ENCODE measurements around the gene KRT77. TPM values are rescaled to one million over a fixed set of nuclear protein-coding genes. Genes with fewer than 3 reads are reported as not detected.
A peak's percentile ranks its signal among the peaks of the same experiment; 100 is the strongest.

KRT77 gene
- total and polyA plus RNA-seq, 4 donors: not detected

GRCh38 chr12:52682938-52683574 lies 20.3 kb downstream of the KRT77 start:
- TF ChIP-seq CTCF (IDR thresholded peaks at IDR 0.05; ENCODE audit: control extremely low read depth, extremely low read depth): no peak
- Histone ChIP-seq H3K27ac (ENCODE audit: low read depth in 1 of 2, low read length in 1 of 2) (no peak overlapping the region), H3K9ac (ENCODE audit: insufficient read depth in 1 of 2, low read length in 2 of 2) (no peak overlapping the region), H3K27me3 (ENCODE audit: control insufficient read depth in 3 of 3, insufficient read depth in 3 of 3, low read length in 2 of 3) (peaks cover 2 to 7% (median 3%) of the 10 kb centered on the region in 3 donors), H3K4me1 (ENCODE audit: control insufficient read depth in 5 of 5, insufficient read depth in 5 of 5, low read length in 5 of 5) (no peaks in the 10 kb centered on the region), H3K9me3 (ENCODE audit: control insufficient read depth in 4 of 4, insufficient read depth in 3 of 4, low read length in 3 of 4) (no peaks in the 10 kb centered on the region), H3K36me3 (ENCODE audit: control insufficient read depth in 4 of 4, insufficient read depth in 4 of 4, low read length in 4 of 4) (no peaks in the 10 kb centered on the region), H3K4me3 (no peak overlapping the region)
- DNase-seq (no peak), ATAC-seq (ENCODE audit: insufficient read depth, low FRiP score) (no peak)
- 76 to 88% methylated on average over 4 of the region's 4 CpGs for WGBS, 2 donors

- no peak overlapping the region for H3K9ac ChIP-seq (ENCODE audit: insufficient read depth in 1 of 2, low read length in 2 of 2)
- 81 to 82% methylated on average over 2 of the region's 2 CpGs for WGBS, 2 donors
- peaks cover 1 to 5% (median 3%) of the 10 kb centered on the region in 3 donors for H3K27me3 ChIP-seq (ENCODE audit: control insufficient read depth in 3 of 3, insufficient read depth in 3 of 3, low read length in 2 of 3)
- no peaks in the 10 kb centered on the region for H3K9me3 ChIP-seq (ENCODE audit: control insufficient read depth in 4 of 4, insufficient read depth in 3 of 4, low read length in 3 of 4)
- no peaks in the 10 kb centered on the region for H3K4me1 ChIP-seq (ENCODE audit: control insufficient read depth in 5 of 5, insufficient read depth in 5 of 5, low read length in 5 of 5)
- ATAC-seq (ENCODE audit: insufficient read depth, low FRiP score) (no peak), DNase-seq (peak in 1 of 3 donors; percentile 17)
- H3K4me3 ChIP-seq: no peak overlapping the region
- no peaks in the 10 kb centered on the region for H3K36me3 ChIP-seq (ENCODE audit: control insufficient read depth in 4 of 4, insufficient read depth in 4 of 4, low read length in 4 of 4)
- H3K27ac ChIP-seq (ENCODE audit: low read depth in 1 of 2, low read length in 1 of 2): no peak overlapping the region
- no peak for TF ChIP-seq CTCF (IDR thresholded peaks at IDR 0.05; ENCODE audit: control extremely low read depth, extremely low read depth)
Measured at GRCh38 chr12:52682381-52682660, 21.0 kb downstream of the KRT77 start.

GRCh38 chr12:52681526-52682380 lies 21.6 kb downstream of the KRT77 start:
- Histone ChIP-seq H3K4me1 (ENCODE audit: control insufficient read depth in 5 of 5, insufficient read depth in 5 of 5, low read length in 5 of 5) (no peaks in the 10 kb centered on the region), H3K9me3 (ENCODE audit: control insufficient read depth in 4 of 4, insufficient read depth in 3 of 4, low read length in 3 of 4) (peaks cover 0 to 1% (median 0%) of the 10 kb centered on the region in 4 donors), H3K36me3 (ENCODE audit: control insufficient read depth in 4 of 4, insufficient read depth in 4 of 4, low read length in 4 of 4) (no peaks in the 10 kb centered on the region), H3K27ac (ENCODE audit: low read depth in 1 of 2, low read length in 1 of 2) (no peak overlapping the region), H3K9ac (ENCODE audit: insufficient read depth in 1 of 2, low read length in 2 of 2) (no peak overlapping the region), H3K4me3 (no peak overlapping the region), H3K27me3 (ENCODE audit: control insufficient read depth in 3 of 3, insufficient read depth in 3 of 3, low read length in 2 of 3) (peaks cover 0 to 5% (median 3%) of the 10 kb centered on the region in 3 donors)
- TF ChIP-seq CTCF (IDR thresholded peaks at IDR 0.05; ENCODE audit: control extremely low read depth, extremely low read depth): no peak
- no peak for ATAC-seq (ENCODE audit: insufficient read depth, low FRiP score)
- 66 to 75% methylated on average over 12 of the region's 12 CpGs for WGBS, 2 donors
- DNase-seq: no peak

Data from lung (tissue), 12 donors.